Endothelial cell (in vitro differentiated cells): ENCODE measurements around the gene TBX10. TPM values are rescaled to one million over a fixed set of nuclear protein-coding genes. Genes with fewer than 3 reads are reported as not detected.
A peak's percentile ranks its signal among the peaks of the same experiment; 100 is the strongest.
"Not testable (repeated sequence)": the region's sequence is repeated elsewhere in the genome, so short reads cannot be mapped to it uniquely, and the experiment has no call there.

Experiments
- DNase-seq: peaks from one replicate; pipeline ENCODE4 v3.0.0; 2021; ENCODE audit warnings: low spot score
- H3K27ac Mint-ChIP-seq: one replicate; pipeline ENCODE4 v1.8.0; 2021; ENCODE audit warnings: mixed read lengths, inconsistent platforms; ENCODE audit not compliant: unreplicated experiment
- H3K27me3 Mint-ChIP-seq: one replicate; pipeline ENCODE4 v1.8.0; 2021; ENCODE audit warnings: mild to moderate bottlenecking, moderate library complexity, mixed read lengths, inconsistent platforms; ENCODE audit not compliant: unreplicated experiment
- H3K36me3 Mint-ChIP-seq: one replicate; pipeline ENCODE4 v1.8.0; 2021; ENCODE audit warnings: mild to moderate bottlenecking, low read depth, mixed read lengths, inconsistent platforms; ENCODE audit not compliant: unreplicated experiment
- H3K4me1 Mint-ChIP-seq: one replicate; pipeline ENCODE4 v1.8.0; 2021; ENCODE audit warnings: mild to moderate bottlenecking, mixed read lengths, inconsistent platforms; ENCODE audit not compliant: unreplicated experiment
- H3K4me3 Mint-ChIP-seq: one replicate; pipeline ENCODE4 v1.8.0; 2021; ENCODE audit warnings: mild to moderate bottlenecking, mixed read lengths, inconsistent platforms; ENCODE audit not compliant: unreplicated experiment
- H3K9me3 Mint-ChIP-seq: one replicate; pipeline ENCODE4 v1.8.0; 2021; ENCODE audit warnings: mixed read lengths, inconsistent platforms; ENCODE audit not compliant: unreplicated experiment
- CTCF ChIP-seq: fragments of 200-600 bp; sonication (generic); IDR thresholded peaks from one replicate; pipeline ENCODE4 v1.5.0; 2021; ENCODE audit warnings: antibody characterized with exemption; ENCODE audit not compliant: unreplicated experiment
- total RNA-seq: library from RNA; stranded (reverse); fragmentation: NEBNext Ultra II Directional; extraction: Animal tissue kit (Norgen Biotek cat#: 25700); gene quantifications from one replicate; pipeline ENCODE4 v1.2.1, GENCODE V29; 2021; ENCODE audit not compliant: unreplicated experiment

TBX10 gene
- total RNA-seq, 1 donor from 2014 or later: not detected

DNA sequence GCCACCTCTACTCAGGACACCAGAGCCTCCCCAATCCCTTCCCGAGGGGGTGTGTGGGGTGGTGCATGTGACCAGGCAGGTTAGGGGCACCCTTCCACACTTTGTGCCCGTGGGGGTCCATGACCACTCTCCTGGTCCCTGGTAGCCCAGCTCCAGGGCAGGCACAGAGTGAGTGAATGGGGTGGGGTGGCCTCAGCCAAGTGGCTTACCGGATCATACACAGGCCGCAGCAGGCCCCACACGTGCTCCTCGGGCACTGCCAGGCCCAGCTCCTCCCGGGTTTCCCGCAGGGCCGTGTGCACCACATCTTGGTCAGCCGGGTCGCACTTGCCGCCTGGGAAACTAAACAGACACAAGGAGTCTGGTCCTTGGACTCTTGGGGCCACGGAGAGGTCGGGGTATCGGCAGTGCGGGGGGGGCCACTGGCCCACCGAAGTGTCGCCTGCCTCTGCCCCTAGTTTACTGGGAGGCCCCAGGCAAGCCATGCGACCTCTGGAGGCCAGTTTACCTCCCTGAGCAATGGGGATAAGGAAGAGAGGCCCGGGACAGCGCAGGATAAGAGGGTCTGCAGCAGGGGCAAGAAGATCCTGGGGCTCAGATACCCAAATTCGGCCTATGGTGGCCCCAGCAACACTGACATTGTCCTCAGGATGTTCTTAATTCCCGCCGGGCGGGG lies 10.7 kb downstream of the TBX10 start:
- peaks cover 6% of the 10 kb centered on the region for H3K36me3 Mint-ChIP-seq
- no peak overlapping the region for H3K27ac Mint-ChIP-seq

DNA sequence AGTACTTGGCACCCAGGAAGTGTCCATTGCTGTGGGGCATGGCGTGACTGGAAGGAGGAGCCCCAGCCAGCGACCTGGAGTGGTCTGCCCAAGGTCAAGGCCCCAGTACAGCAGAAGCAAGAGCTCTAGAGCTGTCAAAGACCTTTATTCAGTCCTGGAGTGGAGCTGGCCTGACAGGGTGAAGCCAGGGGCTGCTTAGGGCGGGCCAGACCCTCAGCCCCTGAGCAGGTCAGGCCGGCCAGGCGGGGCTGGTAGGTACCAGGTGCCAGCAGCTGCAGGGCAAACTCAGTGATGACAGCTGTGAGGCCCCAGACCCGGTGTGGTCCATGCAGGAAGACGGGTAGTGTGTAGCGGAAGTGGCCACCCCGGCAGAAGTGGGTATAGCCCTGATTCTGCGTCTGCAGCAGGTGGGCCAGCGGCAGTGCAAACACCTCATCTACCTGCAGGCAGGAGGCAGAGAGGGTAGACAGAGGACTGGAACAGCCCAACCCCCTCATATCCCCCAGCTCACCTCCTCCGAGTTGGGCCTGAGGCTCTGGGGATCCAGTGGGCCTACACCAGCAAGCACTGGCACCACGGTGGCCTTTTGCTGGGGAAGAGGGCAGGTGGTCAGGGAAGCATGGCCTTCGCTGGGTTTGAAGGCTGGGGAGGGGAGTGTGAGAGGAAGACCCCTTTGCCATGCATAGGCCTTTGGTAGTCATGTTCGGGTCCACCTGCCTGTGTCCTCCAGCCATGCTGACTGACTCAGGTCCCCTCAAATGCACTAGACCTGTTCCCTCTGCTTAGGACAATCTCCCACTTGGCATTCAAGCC lies 11.5 kb downstream of the TBX10 start:
- H3K36me3 Mint-ChIP-seq: peaks cover 6% of the 10 kb centered on the region
- no peak for DNase-seq
- peaks cover 19% of the 10 kb centered on the region for H3K27me3 Mint-ChIP-seq
- H3K27ac Mint-ChIP-seq: no peak overlapping the region
- TF ChIP-seq CTCF: no peak
- H3K9me3 Mint-ChIP-seq: no peaks in the 10 kb centered on the region
- H3K4me1 Mint-ChIP-seq: no peaks in the 10 kb centered on the region
- no peak overlapping the region for H3K4me3 Mint-ChIP-seq

More for the DNA sequence above, 10.7 kb downstream of the TBX10 start:
- Mint-ChIP-seq H3K9me3 (no peaks in the 10 kb centered on the region), H3K4me1 (no peaks in the 10 kb centered on the region), H3K27me3 (peaks cover 22% of the 10 kb centered on the region), H3K4me3 (peak overlapping the region; percentile 65)
- DNase-seq: no peak
- TF ChIP-seq CTCF: no peak

DNA sequence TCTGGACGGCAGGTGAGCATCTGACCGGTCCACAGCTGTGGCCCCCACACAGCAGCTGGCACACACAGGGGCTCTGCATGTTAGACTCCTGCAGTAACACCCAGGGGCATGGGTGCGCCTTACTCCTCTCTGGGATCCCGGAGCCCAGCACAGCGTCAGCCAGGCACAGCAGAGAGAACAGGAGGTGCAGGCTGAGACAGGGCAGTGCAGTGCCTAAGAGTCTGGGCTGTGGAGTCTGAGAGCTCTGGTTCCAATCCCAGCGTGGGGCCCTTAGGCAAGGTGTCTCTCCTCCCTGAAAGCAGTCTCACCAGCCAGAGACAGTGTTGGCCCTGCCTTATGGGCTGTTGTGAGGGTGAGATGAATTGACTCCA lies 12.1 kb downstream of the TBX10 start:
- no peak for TF ChIP-seq CTCF
- Mint-ChIP-seq H3K4me1 (no peaks in the 10 kb centered on the region), H3K27ac (no peak overlapping the region), H3K36me3 (peaks cover 6% of the 10 kb centered on the region), H3K4me3 (no peak overlapping the region), H3K27me3 (peaks cover 19% of the 10 kb centered on the region), H3K9me3 (no peaks in the 10 kb centered on the region)
- no peak for DNase-seq

DNA sequence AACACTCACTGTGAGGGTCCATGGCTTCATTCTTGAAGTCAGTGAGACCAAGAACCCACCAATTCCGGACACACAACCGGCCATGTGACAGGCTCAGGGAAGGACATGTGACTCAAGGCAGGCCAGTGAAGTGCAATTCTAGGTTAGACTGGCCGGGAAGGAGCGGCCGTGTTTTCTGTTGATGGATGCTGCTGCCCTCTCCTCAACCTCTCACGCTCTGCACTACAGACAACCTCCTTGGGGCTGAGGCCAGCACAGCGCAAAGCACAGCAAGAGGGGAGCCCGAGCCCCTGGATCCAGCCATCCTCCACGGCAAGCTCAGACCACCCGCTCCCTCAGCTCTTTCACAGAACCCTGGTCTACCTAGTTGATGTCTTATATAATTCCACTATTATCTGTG lies 12.6 kb downstream of the TBX10 start:
- Mint-ChIP-seq H3K36me3 (peaks cover 6% of the 10 kb centered on the region), H3K27ac (no peak overlapping the region), H3K9me3 (no peaks in the 10 kb centered on the region), H3K4me1 (peaks cover 1% of the 10 kb centered on the region), H3K4me3 (peak overlapping the region; percentile 76), H3K27me3 (peaks cover 17% of the 10 kb centered on the region)
- DNase-seq: no peak
- no peak for TF ChIP-seq CTCF

GRCh38 chr11:67626131-67626833 lies 13.3 kb downstream of the TBX10 start:
- H3K9me3 Mint-ChIP-seq, H3K36me3 Mint-ChIP-seq, H3K27ac Mint-ChIP-seq, DNase-seq, H3K4me1 Mint-ChIP-seq: not testable (repeated sequence)
- Mint-ChIP-seq H3K4me3 (peak overlapping the region; percentile 76), H3K27me3 (peaks cover 13% of the 10 kb centered on the region)

DNA sequence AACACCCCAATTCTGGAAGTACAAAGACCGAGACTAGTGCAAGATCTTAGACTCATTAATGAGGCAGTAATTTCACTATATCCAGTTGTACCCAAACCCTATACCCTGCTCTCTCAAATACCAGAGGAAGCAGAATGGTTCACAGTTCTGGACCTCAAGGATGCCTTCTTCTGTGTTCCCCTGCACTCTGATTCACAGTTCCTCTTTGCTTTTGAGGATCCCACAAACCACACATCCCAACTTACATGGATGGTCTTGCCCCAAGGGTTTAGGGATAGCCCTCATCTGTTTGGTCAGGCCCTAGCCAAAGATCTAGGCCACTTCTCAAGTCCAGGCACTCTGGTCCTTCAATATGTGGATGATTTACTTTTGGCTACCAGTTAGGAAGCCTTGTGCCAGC lies 15.8 kb downstream of the TBX10 start:
- H3K27me3 Mint-ChIP-seq: peaks cover 13% of the 10 kb centered on the region
- not testable (repeated sequence) for DNase-seq, H3K4me3 Mint-ChIP-seq, H3K27ac Mint-ChIP-seq, H3K9me3 Mint-ChIP-seq, H3K36me3 Mint-ChIP-seq
- H3K4me1 Mint-ChIP-seq: peaks cover 17% of the 10 kb centered on the region

GRCh38 chr11:67622905-67623304 lies 16.7 kb downstream of the TBX10 start:
- Mint-ChIP-seq H3K4me1 (peaks cover 17% of the 10 kb centered on the region), H3K27me3 (peaks cover 10% of the 10 kb centered on the region)
- H3K9me3 Mint-ChIP-seq, H3K36me3 Mint-ChIP-seq, DNase-seq, H3K4me3 Mint-ChIP-seq, H3K27ac Mint-ChIP-seq: not testable (repeated sequence)

GRCh38 chr11:67621928-67622327 lies 17.6 kb downstream of the TBX10 start:
- H3K4me3 Mint-ChIP-seq, H3K36me3 Mint-ChIP-seq, H3K9me3 Mint-ChIP-seq, H3K27ac Mint-ChIP-seq, DNase-seq: not testable (repeated sequence)
- Mint-ChIP-seq H3K27me3 (peaks cover 12% of the 10 kb centered on the region), H3K4me1 (peaks cover 17% of the 10 kb centered on the region)
